ENCODE measurements around the gene CLTC. TPM values are rescaled to one million over a fixed set of nuclear protein-coding genes. Genes with fewer than 3 reads are reported as not detected.
A peak's percentile ranks its signal among the peaks of the same experiment; 100 is the strongest.

CLTC gene
- total and polyA plus RNA-seq, 2 experiments from 2014 or later: 98.5 to 342 TPM

DNA sequence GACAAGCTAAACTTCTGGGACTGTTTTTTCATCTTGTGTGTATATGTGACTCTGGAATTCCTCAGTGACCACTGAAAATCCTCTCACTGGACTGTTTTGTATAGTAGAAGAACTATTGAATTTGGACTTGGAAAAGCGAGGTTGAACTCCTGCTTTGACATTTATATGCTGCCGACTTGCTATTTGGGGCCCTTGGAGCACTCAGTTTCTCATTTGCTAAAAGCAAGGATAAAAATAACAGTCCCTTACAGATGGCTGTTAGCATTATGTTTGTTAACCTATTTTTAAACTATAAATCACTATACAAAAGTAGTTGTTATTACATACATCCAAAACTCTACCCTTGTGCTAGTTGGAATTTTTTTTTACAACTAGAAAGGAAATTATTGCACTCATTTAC lies 96.7 kb downstream of the CLTC start:
- H3K79me2 ChIP-seq: peaks cover 97% of the 10 kb centered on the region
- no peak overlapping the region for H3K4me3 ChIP-seq
- H3K9me3 ChIP-seq (ENCODE audit: low read depth): no peaks in the 10 kb centered on the region
- H3K36me3 ChIP-seq (replicated peaks; ENCODE audit: insufficient read depth, low read depth): no peaks in the 10 kb centered on the region
- no peak overlapping the region for H3K27ac ChIP-seq
- no peak overlapping the region for H2AFZ ChIP-seq
- no peaks in the 10 kb centered on the region for H3K27me3 ChIP-seq
- no peak overlapping the region for H3K4me2 ChIP-seq
- H3K9me2 ChIP-seq (replicated peaks; ENCODE audit: insufficient read depth): no peaks in the 10 kb centered on the region
- no peak for DNase-seq (ENCODE audit: low spot score)
- TF ChIP-seq EZH2phosphoT487 (IDR thresholded peaks at IDR 0.05; ENCODE audit: low read depth, severe bottlenecking, unreplicated experiment) (no peak), EZH2 (IDR thresholded peaks at IDR 0.05; ENCODE audit: borderline replicate concordance) (no peak)
- TF ChIP-seq, protein P1, sequence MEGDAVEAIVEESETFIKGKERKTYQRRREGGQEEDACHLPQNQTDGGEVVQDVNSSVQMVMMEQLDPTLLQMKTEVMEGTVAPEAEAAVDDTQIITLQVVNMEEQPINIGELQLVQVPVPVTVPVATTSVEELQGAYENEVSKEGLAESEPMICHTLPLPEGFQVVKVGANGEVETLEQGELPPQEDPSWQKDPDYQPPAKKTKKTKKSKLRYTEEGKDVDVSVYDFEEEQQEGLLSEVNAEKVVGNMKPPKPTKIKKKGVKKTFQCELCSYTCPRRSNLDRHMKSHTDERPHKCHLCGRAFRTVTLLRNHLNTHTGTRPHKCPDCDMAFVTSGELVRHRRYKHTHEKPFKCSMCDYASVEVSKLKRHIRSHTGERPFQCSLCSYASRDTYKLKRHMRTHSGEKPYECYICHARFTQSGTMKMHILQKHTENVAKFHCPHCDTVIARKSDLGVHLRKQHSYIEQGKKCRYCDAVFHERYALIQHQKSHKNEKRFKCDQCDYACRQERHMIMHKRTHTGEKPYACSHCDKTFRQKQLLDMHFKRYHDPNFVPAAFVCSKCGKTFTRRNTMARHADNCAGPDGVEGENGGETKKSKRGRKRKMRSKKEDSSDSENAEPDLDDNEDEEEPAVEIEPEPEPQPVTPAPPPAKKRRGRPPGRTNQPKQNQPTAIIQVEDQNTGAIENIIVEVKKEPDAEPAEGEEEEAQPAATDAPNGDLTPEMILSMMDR (IDR thresholded peaks at IDR 0.05; ENCODE audit: poor library complexity): no peak
- WGBS (ENCODE audit: low lambda C conversion rate, missing lambda C conversion rate): 87% methylated on average over 2 of the region's 2 CpGs
- no peaks in the 10 kb centered on the region for H3K4me1 ChIP-seq (ENCODE audit: insufficient read depth)
- H4K20me1 ChIP-seq (ENCODE audit: insufficient read depth, poor library complexity, severe bottlenecking): no peaks in the 10 kb centered on the region

DNA sequence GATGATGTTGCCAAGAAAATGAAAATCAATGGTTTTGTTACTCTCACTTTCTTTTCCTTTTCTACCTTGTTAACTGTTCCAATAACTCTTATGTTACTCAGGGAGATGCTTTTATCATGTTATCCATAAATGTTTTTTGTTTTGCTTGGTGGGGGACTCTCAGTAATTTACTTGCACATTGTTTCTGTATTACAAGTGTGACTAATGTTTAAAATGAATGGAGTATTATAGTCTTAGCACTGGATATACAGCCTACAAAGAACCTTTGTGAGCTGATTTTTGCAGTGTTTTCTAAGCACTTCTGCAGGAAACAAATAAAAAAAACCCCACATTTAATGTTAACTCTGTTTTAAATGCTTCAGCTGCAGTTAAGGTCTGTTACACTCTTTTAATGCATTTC lies 99.8 kb downstream of the CLTC start:
- Histone ChIP-seq H3K9me2 (replicated peaks; ENCODE audit: insufficient read depth) (no peaks in the 10 kb centered on the region), H3K4me2 (no peak overlapping the region), H3K79me2 (peaks cover 97% of the 10 kb centered on the region), H3K27ac (no peak overlapping the region), H3K36me3 (replicated peaks; ENCODE audit: insufficient read depth, low read depth) (no peaks in the 10 kb centered on the region), H2AFZ (no peak overlapping the region), H3K9me3 (ENCODE audit: low read depth) (no peaks in the 10 kb centered on the region), H3K4me1 (ENCODE audit: insufficient read depth) (peaks cover 12% of the 10 kb centered on the region), H3K4me3 (no peak overlapping the region), H4K20me1 (ENCODE audit: insufficient read depth, poor library complexity, severe bottlenecking) (no peaks in the 10 kb centered on the region), H3K27me3 (no peaks in the 10 kb centered on the region)
- TF ChIP-seq EZH2 (IDR thresholded peaks at IDR 0.05; ENCODE audit: borderline replicate concordance) (no peak), EZH2phosphoT487 (IDR thresholded peaks at IDR 0.05; ENCODE audit: low read depth, severe bottlenecking, unreplicated experiment) (no peak)
- TF ChIP-seq, protein P1 (IDR thresholded peaks at IDR 0.05; ENCODE audit: poor library complexity): no peak
- DNase-seq (ENCODE audit: low spot score): no peak

DNA sequence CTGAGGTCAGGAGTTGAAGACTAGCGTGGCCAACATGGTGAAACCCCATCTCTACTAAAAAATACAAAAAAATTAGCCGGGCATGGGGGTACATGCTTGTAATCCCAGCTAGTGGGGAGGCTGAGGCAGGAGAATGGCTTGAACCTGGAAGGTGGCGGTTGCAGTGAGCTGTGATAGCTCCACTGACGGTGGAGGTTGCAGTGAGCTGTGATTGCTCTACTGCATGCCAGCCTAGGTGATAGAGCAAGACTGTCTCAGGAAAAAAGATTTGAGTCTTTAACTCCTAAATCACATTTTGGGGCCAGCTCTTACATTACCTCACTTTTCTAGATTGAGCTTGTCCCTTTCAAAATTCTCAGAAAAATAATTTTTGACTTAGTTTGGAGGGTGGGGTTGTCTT lies 102.9 kb downstream of the CLTC start:
- Histone ChIP-seq H2AFZ (no peak overlapping the region), H3K27ac (peak overlapping the region; percentile 66), H3K4me3 (no peak overlapping the region), H3K79me2 (peaks cover 97% of the 10 kb centered on the region), H4K20me1 (ENCODE audit: insufficient read depth, poor library complexity, severe bottlenecking) (peaks cover 6% of the 10 kb centered on the region), H3K9me2 (replicated peaks; ENCODE audit: insufficient read depth) (no peaks in the 10 kb centered on the region), H3K4me1 (ENCODE audit: insufficient read depth) (peaks cover 12% of the 10 kb centered on the region), H3K4me2 (no peak overlapping the region), H3K36me3 (replicated peaks; ENCODE audit: insufficient read depth, low read depth) (no peaks in the 10 kb centered on the region), H3K27me3 (no peaks in the 10 kb centered on the region), H3K9me3 (ENCODE audit: low read depth) (no peaks in the 10 kb centered on the region)
- no peak for TF ChIP-seq EZH2 (IDR thresholded peaks at IDR 0.05; ENCODE audit: borderline replicate concordance)
- TF ChIP-seq, protein P1 (IDR thresholded peaks at IDR 0.05; ENCODE audit: poor library complexity): no peak
- TF ChIP-seq EZH2phosphoT487 (IDR thresholded peaks at IDR 0.05; ENCODE audit: low read depth, severe bottlenecking, unreplicated experiment): no peak
- no peak for DNase-seq (ENCODE audit: low spot score)
- WGBS (ENCODE audit: low lambda C conversion rate, missing lambda C conversion rate): 92% methylated on average over 4 of the region's 4 CpGs

DNA sequence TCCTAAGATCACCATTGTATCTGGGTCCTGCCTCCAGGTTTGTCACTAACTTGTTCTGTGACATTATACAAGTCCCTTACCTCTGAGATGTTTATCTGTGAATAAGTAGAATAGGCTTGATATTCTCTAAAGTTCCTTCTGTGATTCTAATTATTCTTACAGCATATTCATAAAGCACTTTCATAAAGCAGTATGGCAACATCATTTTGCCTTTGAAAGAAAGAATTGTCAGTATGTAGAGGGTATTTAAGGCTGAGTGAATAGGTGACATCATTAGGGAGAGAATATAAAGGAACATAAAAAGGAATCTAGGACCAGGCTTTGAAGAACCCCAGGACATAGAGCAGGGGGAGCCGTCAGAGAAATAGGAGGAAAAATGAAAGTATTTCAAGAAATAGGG lies 103.3 kb downstream of the CLTC start:
- DNase-seq (ENCODE audit: low spot score): no peak
- Histone ChIP-seq H3K9me3 (ENCODE audit: low read depth) (no peaks in the 10 kb centered on the region), H3K27me3 (no peaks in the 10 kb centered on the region), H3K4me3 (no peak overlapping the region), H4K20me1 (ENCODE audit: insufficient read depth, poor library complexity, severe bottlenecking) (peaks cover 6% of the 10 kb centered on the region), H3K4me1 (ENCODE audit: insufficient read depth) (peaks cover 12% of the 10 kb centered on the region), H3K36me3 (replicated peaks; ENCODE audit: insufficient read depth, low read depth) (no peaks in the 10 kb centered on the region), H3K27ac (peak overlapping the region; percentile 66), H3K4me2 (peak overlapping the region; percentile 57), H3K9me2 (replicated peaks; ENCODE audit: insufficient read depth) (no peaks in the 10 kb centered on the region), H2AFZ (no peak overlapping the region), H3K79me2 (peaks cover 98% of the 10 kb centered on the region)
- no peak for TF ChIP-seq EZH2 (IDR thresholded peaks at IDR 0.05; ENCODE audit: borderline replicate concordance)
- TF ChIP-seq, protein P1 (IDR thresholded peaks at IDR 0.05; ENCODE audit: poor library complexity): no peak
- TF ChIP-seq EZH2phosphoT487 (IDR thresholded peaks at IDR 0.05; ENCODE audit: low read depth, severe bottlenecking, unreplicated experiment): no peak
- WGBS (ENCODE audit: low lambda C conversion rate, missing lambda C conversion rate): 83% methylated on average over 1 of the region's 1 CpG

Data from hepatocyte (in vitro differentiated cells).